KMS-11 (cell line): Measurements from ENCODE around the gene RNASEL.

Experiments
- H2AFZ ChIP-seq: fragments of 200-600 bp; sonication (generic); 2 replicates; pipeline ENCODE4 v1.6.1; 2016; ENCODE audit warnings: antibody characterized with exemption, mixed run types, low read depth
- H3K27ac ChIP-seq: fragments of 200-600 bp; sonication (generic); 2 replicates; pipeline ENCODE4 v1.6.1; 2016; ENCODE audit warnings: mild to moderate bottlenecking, mixed run types
- H3K27me3 ChIP-seq: fragments of 200-600 bp; sonication (generic); 2 replicates; pipeline ENCODE4 v1.6.1; 2017; ENCODE audit warnings: mild to moderate bottlenecking, low read depth, mixed run types, moderate library complexity; ENCODE audit not compliant: insufficient read depth
- H3K36me3 ChIP-seq: fragments of 200-600 bp; sonication (generic); 2 replicates; pipeline ENCODE4 v1.6.1; 2017; ENCODE audit warnings: mild to moderate bottlenecking, mixed run types; ENCODE audit not compliant: insufficient read depth
- H3K4me1 ChIP-seq: fragments of 200-600 bp; sonication (generic); 2 replicates; pipeline ENCODE4 v1.6.1; 2016; ENCODE audit warnings: mild to moderate bottlenecking, low read depth, mixed run types; ENCODE audit not compliant: poor library complexity, severe bottlenecking
- H3K4me2 ChIP-seq: fragments of 200-600 bp; sonication (generic); 2 replicates; pipeline ENCODE4 v1.7.0; 2016; ENCODE audit warnings: mild to moderate bottlenecking, mixed run types
- H3K4me3 ChIP-seq: fragments of 200-600 bp; sonication (generic); IDR thresholded peaks from 2 replicates; pipeline ENCODE4 v1.6.1; 2017; ENCODE audit warnings: low read depth, low read length, mixed read lengths; ENCODE audit not compliant: insufficient read depth
- H3K79me2 ChIP-seq: fragments of 200-600 bp; sonication (generic); 2 replicates; pipeline ENCODE4 v1.6.1; 2016; ENCODE audit warnings: low read depth, mixed run types; ENCODE audit not compliant: insufficient read depth
- H3K9ac ChIP-seq: fragments of 200-600 bp; sonication (generic); 2 replicates; pipeline ENCODE4 v1.6.1; 2016; ENCODE audit warnings: mild to moderate bottlenecking, mixed run types
- H4K20me1 ChIP-seq: fragments of 200-600 bp; sonication (generic); 2 replicates; pipeline ENCODE4 v1.6.1; 2016; ENCODE audit warnings: mild to moderate bottlenecking, mixed run types; ENCODE audit not compliant: insufficient read depth
- TF ChIP-seq, protein P1 (sequence below): fragments of 200-600 bp; sonication (generic); conservative IDR thresholded peaks from 2 replicates; pipeline ENCODE4 v1.6.1; 2017; ENCODE audit warnings: low read depth, mild to moderate bottlenecking, antibody characterized with exemption, low read length, moderate library complexity, mixed read lengths

The RNASEL gene

DNA sequence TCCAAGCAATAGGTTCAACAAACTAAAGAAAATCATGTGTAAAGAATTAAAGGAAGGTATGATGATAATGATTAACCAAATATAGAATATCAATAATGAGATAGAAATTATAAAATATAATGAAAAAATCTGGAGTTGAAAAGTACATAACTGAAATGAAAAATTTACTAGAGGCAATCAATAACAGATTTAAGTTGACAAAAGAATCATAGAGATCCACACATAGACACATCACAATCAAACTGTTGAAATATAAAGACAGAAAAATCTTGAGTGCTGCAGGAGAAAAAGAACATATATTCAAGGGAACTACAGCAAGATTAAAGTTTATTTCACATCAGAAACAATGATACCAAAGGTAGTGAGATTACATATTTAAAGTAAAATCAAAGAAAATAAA lies 63.7 kb downstream of the RNASEL start:
- TF ChIP-seq, protein P1, sequence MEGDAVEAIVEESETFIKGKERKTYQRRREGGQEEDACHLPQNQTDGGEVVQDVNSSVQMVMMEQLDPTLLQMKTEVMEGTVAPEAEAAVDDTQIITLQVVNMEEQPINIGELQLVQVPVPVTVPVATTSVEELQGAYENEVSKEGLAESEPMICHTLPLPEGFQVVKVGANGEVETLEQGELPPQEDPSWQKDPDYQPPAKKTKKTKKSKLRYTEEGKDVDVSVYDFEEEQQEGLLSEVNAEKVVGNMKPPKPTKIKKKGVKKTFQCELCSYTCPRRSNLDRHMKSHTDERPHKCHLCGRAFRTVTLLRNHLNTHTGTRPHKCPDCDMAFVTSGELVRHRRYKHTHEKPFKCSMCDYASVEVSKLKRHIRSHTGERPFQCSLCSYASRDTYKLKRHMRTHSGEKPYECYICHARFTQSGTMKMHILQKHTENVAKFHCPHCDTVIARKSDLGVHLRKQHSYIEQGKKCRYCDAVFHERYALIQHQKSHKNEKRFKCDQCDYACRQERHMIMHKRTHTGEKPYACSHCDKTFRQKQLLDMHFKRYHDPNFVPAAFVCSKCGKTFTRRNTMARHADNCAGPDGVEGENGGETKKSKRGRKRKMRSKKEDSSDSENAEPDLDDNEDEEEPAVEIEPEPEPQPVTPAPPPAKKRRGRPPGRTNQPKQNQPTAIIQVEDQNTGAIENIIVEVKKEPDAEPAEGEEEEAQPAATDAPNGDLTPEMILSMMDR, result no peak
- no peak overlapping the region for H3K27ac ChIP-seq
- H2AFZ ChIP-seq, result no peak overlapping the region
- no peaks in the 10 kb centered on the region for H3K79me2 ChIP-seq
- no peak overlapping the region for H3K4me3 ChIP-seq
- no peak overlapping the region for H3K4me2 ChIP-seq
- no peaks in the 10 kb centered on the region for H3K4me1 ChIP-seq
- H3K27me3 ChIP-seq, result no peaks in the 10 kb centered on the region
- H3K9ac ChIP-seq, result no peak overlapping the region
- H4K20me1 ChIP-seq, result no peaks in the 10 kb centered on the region
- H3K36me3 ChIP-seq, result no peaks in the 10 kb centered on the region
